ENCODE measurements around the gene PRSS2. TPM values are rescaled to one million over a fixed set of nuclear protein-coding genes. Genes with fewer than 3 reads are reported as not detected.

PRSS2 gene
- total and polyA plus RNA-seq, 5 experiments from 2014 or later: not detected

DNA sequence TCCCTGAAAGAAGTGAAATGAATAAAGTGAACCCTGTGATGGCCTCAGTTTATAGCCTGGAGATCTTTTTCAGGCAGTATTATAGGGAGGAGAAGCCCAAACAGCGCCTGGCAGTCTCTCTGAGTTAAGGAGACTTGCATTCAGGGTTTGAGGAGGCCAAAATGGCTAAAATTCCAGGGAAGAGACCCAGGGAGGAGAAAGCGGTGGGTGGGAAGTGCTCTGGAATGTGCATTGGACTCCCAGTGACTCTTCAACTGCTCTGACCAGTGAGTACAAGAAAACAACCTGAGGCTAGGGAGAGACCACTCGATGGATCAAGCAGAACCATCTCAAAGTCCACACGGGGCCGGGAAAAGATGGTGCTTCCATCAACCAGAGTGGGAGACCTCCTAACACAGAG is 48.8 kb downstream of the PRSS2 start:
- H3K36me3 Mint-ChIP-seq: peaks cover 0 to 12% (median 9%) of the 10 kb centered on the region in 3 donors
- POLR2A ChIA-PET: interaction anchor here (1.3 to 16.2 kb wide), 2 partner anchors 11 to 28 kb away, joined by 10 to 3070 read pairs; no protein-coding TSS in a partner anchor
- H3K9me3 Mint-ChIP-seq: peaks cover 0 to 18% (median 8%) of the 10 kb centered on the region in 9 donors
- ATAC-seq (no peak), DNase-seq (no peak)
- peaks cover 6 to 17% (median 8%) of the 10 kb centered on the region in 4 donors for H3K4me1 Mint-ChIP-seq
- H3K27me3 Mint-ChIP-seq: peaks cover 0 to 5% (median 2%) of the 10 kb centered on the region in 5 donors
- peak overlapping the region in 3 of 10 donors; percentile 2 to 25 (median 7) for H3K27ac Mint-ChIP-seq
- H3K4me3 Mint-ChIP-seq: no peak overlapping the region

- Mint-ChIP-seq H3K4me3 (no peak overlapping the region), H3K36me3 (peaks cover 0 to 23% (median 13%) of the 10 kb centered on the region in 3 donors), H3K9me3 (peaks cover 0 to 22% (median 9%) of the 10 kb centered on the region in 9 donors), H3K27ac (no peak overlapping the region), H3K4me1 (peaks cover 2 to 10% (median 3%) of the 10 kb centered on the region in 4 donors), H3K27me3 (peaks cover 0 to 7% (median 2%) of the 10 kb centered on the region in 5 donors)
- DNase-seq: no peak
- POLR2A ChIA-PET: no interaction called here
- no peak for ATAC-seq
These were observed 51.9 kb downstream of the PRSS2 start for GRCh38 chr7:142822714-142823113.

Other genes with a start within 250 kb of the PRSS2 start
- gene PRSS1, start 21.5 kb upstream of the PRSS2 start, total RNA-seq: not detected
- gene PRSS1, start 21.5 kb upstream of the PRSS2 start, polyA plus RNA-seq: not detected
- 10 to 100 TPM; 48.6 to 57.4 TPM for gene EPHB6, start 84.1 kb downstream of the PRSS2 start, total RNA-seq
- 10 to 100 TPM; 10.2 to 23.3 (median 10.2) TPM for gene EPHB6, start 84.1 kb downstream of the PRSS2 start, polyA plus RNA-seq
- not detected for gene TRPV6, start 114.8 kb downstream of the PRSS2 start, total RNA-seq
- gene TRPV6, start 114.8 kb downstream of the PRSS2 start, polyA plus RNA-seq: under 1 TPM in 1 of 3 donors, not detected in 2; 0.08 TPM
- under 1 TPM in 1 of 2 experiments, not detected in 1; 0.30 TPM for gene TRPV5, start 162.8 kb downstream of the PRSS2 start, total RNA-seq
- not detected for gene TRPV5, start 162.8 kb downstream of the PRSS2 start, polyA plus RNA-seq
- gene LLCFC1, start 168.5 kb downstream of the PRSS2 start, total RNA-seq: not detected
- not detected for gene LLCFC1, start 168.5 kb downstream of the PRSS2 start, polyA plus RNA-seq
- gene KEL, start 191.4 kb downstream of the PRSS2 start, total RNA-seq: under 1 TPM; 0.47 to 0.70 TPM
- gene KEL, start 191.4 kb downstream of the PRSS2 start, polyA plus RNA-seq: not detected

Data from naive thymus-derived CD8-positive, alpha-beta T cell (primary cell).